Measurements from ENCODE around the gene CA6.
A peak's percentile ranks its signal among the peaks of the same experiment; 100 is the strongest.
"Not testable (repeated sequence)": the region's sequence is repeated elsewhere in the genome, so short reads cannot be mapped to it uniquely, and the experiment has no call there.

Gene CA6

GRCh38 chr1:8956461-8957349 lies 11.0 kb downstream of the CA6 start:
- DNase-seq (ENCODE audit: low read depth, low spot score) = no peak
- Histone ChIP-seq H3K9me3 (ENCODE audit: insufficient read depth, low read length) (no peaks in the 10 kb centered on the region), H3K4me1 (ENCODE audit: insufficient read depth, insufficient read length) (peaks cover 5% of the 10 kb centered on the region), H3K4me3 (ENCODE audit: insufficient read length, low read depth) (no peak overlapping the region), H3K36me3 (ENCODE audit: insufficient read depth, insufficient read length, low read length) (no peaks in the 10 kb centered on the region), H3K27me3 (ENCODE audit: insufficient read depth, insufficient read length) (no peaks in the 10 kb centered on the region), H3K9ac (ENCODE audit: insufficient read length, low read depth) (no peak overlapping the region)
- TF ChIP-seq ZNF274 (IDR thresholded peaks at IDR 0.05; ENCODE audit: low read depth, low read length) (no peak), YY1 (IDR thresholded peaks at IDR 0.05; ENCODE audit: insufficient read depth, insufficient read length) (no peak), SUZ12 (IDR thresholded peaks at IDR 0.05; ENCODE audit: extremely low read depth, insufficient read depth, insufficient read length) (no peak)

GRCh38 chr1:8962812-8963530 lies 17.3 kb downstream of the CA6 start:
- no peaks in the 10 kb centered on the region for H3K27me3 ChIP-seq (ENCODE audit: insufficient read depth, insufficient read length)
- H3K9ac ChIP-seq (ENCODE audit: insufficient read length, low read depth) = no peak overlapping the region
- TF ChIP-seq ZNF274 (IDR thresholded peaks at IDR 0.05; ENCODE audit: low read depth, low read length) (no peak), YY1 (IDR thresholded peaks at IDR 0.05; ENCODE audit: insufficient read depth, insufficient read length) (no peak), SUZ12 (IDR thresholded peaks at IDR 0.05; ENCODE audit: extremely low read depth, insufficient read depth, insufficient read length) (no peak)
- no peaks in the 10 kb centered on the region for H3K9me3 ChIP-seq (ENCODE audit: insufficient read depth, low read length)
- DNase-seq (ENCODE audit: low read depth, low spot score) = peak; percentile 52
- peaks cover 2% of the 10 kb centered on the region for H3K4me1 ChIP-seq (ENCODE audit: insufficient read depth, insufficient read length)
- H3K4me3 ChIP-seq (ENCODE audit: insufficient read length, low read depth) = no peak overlapping the region
- H3K36me3 ChIP-seq (ENCODE audit: insufficient read depth, insufficient read length, low read length) = no peaks in the 10 kb centered on the region

DNA sequence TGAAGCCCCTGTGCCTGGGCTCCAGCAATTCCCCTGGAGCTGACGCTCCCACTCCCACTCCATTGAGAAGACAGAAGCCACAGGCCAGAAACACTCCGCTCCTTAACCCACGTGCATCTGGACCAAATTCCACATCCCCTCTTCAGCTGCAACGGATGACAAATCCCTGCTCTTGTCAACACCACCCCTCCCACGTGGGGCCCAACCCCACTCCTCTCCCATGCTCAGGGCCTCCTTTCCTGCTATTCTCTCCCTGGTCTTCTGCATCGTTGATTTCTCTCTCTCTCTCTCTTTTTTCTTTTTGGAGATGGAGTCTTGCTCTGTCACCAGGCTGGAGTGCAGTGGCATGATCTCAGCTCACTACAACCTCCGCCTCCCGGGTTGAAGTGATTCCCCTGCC lies 18.3 kb downstream of the CA6 start:
- no peaks in the 10 kb centered on the region for H3K9me3 ChIP-seq (ENCODE audit: insufficient read depth, low read length)
- no peaks in the 10 kb centered on the region for H3K36me3 ChIP-seq (ENCODE audit: insufficient read depth, insufficient read length, low read length)
- TF ChIP-seq YY1 (IDR thresholded peaks at IDR 0.05; ENCODE audit: insufficient read depth, insufficient read length) = no peak
- TF ChIP-seq ZNF274 (IDR thresholded peaks at IDR 0.05; ENCODE audit: low read depth, low read length) = no peak
- no peak for TF ChIP-seq SUZ12 (IDR thresholded peaks at IDR 0.05; ENCODE audit: extremely low read depth, insufficient read depth, insufficient read length)
- peaks cover 2% of the 10 kb centered on the region for H3K4me1 ChIP-seq (ENCODE audit: insufficient read depth, insufficient read length)
- no peak overlapping the region for H3K4me3 ChIP-seq (ENCODE audit: insufficient read length, low read depth)
- no peak for DNase-seq (ENCODE audit: low read depth, low spot score)
- H3K9ac ChIP-seq (ENCODE audit: insufficient read length, low read depth) = no peak overlapping the region
- H3K27me3 ChIP-seq (ENCODE audit: insufficient read depth, insufficient read length) = no peaks in the 10 kb centered on the region

DNA sequence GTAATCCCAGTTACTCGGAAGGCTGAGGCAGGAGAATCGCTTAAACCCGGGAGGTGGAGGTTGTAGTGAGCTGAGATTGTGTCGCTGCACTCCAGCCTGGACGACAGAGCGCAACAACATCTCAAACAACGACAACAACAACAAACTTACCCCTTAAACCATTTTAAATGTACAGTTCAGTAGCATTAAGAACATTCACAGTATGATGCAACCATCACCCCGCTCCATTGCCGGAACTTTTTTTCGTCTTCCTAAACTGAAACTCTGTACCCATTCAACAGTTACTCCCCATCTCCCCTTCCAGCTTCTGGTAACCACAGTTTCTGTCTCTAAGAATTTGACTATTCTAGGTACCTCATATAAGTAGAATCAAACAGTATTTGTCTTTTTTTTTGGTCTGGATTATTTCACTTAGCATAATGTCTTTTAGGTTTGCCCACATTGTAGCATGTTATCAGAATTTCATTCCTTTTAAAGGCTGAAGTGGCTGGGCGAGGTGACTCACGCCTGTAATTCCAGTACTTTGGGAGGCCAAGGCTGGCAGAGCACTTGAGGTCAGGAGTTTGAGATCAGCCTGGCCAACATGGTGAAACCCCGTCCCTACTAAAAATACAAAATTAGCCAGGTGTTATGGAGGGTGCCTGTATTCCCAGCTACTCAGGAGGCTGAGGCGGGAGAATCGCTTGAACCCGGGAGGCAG lies 19.6 kb downstream of the CA6 start:
- peaks cover 2% of the 10 kb centered on the region for H3K4me1 ChIP-seq (ENCODE audit: insufficient read depth, insufficient read length)
- H3K36me3 ChIP-seq (ENCODE audit: insufficient read depth, insufficient read length, low read length) = no peaks in the 10 kb centered on the region
- H3K9me3 ChIP-seq (ENCODE audit: insufficient read depth, low read length) = no peaks in the 10 kb centered on the region
- H3K9ac ChIP-seq (ENCODE audit: insufficient read length, low read depth) = no peak overlapping the region
- no peak for TF ChIP-seq ZNF274 (IDR thresholded peaks at IDR 0.05; ENCODE audit: low read depth, low read length)
- no peak for TF ChIP-seq YY1 (IDR thresholded peaks at IDR 0.05; ENCODE audit: insufficient read depth, insufficient read length)
- TF ChIP-seq SUZ12 (IDR thresholded peaks at IDR 0.05; ENCODE audit: extremely low read depth, insufficient read depth, insufficient read length) = no peak
- H3K27me3 ChIP-seq (ENCODE audit: insufficient read depth, insufficient read length) = no peaks in the 10 kb centered on the region
- no peak for DNase-seq (ENCODE audit: low read depth, low spot score)
- no peak overlapping the region for H3K4me3 ChIP-seq (ENCODE audit: insufficient read length, low read depth)

DNA sequence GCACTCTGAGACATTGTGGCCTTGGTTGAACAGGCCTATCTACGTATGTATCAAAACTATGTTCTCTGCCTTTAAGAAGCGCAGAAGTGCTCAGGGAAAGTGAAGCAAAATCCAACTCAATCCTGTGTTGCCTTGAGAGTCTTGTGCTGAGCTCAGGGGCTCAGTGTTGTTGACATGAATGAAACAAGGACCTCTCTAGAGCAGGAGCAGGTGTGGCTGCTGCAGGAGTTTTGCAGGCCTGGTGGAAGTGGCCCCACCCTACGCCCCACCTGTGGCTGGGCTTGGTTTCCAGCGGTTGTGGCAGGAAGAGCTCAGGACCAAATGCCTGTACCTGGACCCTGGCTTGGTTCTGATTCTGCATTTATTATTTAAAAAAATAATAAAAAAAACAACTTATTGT lies 20.9 kb downstream of the CA6 start:
- no peak overlapping the region for H3K4me3 ChIP-seq (ENCODE audit: insufficient read length, low read depth)
- no peak for DNase-seq (ENCODE audit: low read depth, low spot score)
- H3K27me3 ChIP-seq (ENCODE audit: insufficient read depth, insufficient read length) = no peaks in the 10 kb centered on the region
- H3K9ac ChIP-seq (ENCODE audit: insufficient read length, low read depth) = no peak overlapping the region
- no peaks in the 10 kb centered on the region for H3K9me3 ChIP-seq (ENCODE audit: insufficient read depth, low read length)
- peaks cover 2% of the 10 kb centered on the region for H3K4me1 ChIP-seq (ENCODE audit: insufficient read depth, insufficient read length)
- no peaks in the 10 kb centered on the region for H3K36me3 ChIP-seq (ENCODE audit: insufficient read depth, insufficient read length, low read length)
- TF ChIP-seq SUZ12 (IDR thresholded peaks at IDR 0.05; ENCODE audit: extremely low read depth, insufficient read depth, insufficient read length) = no peak
- TF ChIP-seq ZNF274 (IDR thresholded peaks at IDR 0.05; ENCODE audit: low read depth, low read length) = no peak
- TF ChIP-seq YY1 (IDR thresholded peaks at IDR 0.05; ENCODE audit: insufficient read depth, insufficient read length) = no peak

DNA sequence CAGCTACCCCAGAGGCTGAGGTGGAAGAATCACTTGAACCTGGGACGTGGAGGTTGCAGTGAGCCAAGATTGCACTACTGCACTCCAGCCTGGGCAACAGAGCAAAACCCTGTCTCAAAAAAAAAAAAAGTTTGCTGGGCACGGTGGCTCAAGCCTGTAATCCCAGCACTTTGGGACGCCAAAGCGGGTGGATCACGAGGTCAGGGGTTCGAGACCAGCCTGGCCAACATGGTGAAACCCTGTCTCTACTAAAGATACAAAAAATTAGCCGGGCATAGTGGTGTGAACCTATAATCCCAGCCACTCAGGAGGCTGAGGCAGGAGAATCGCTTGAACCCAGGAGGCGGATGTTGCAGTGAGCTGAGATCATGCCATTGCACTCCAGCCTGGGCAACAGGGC lies 23.2 kb downstream of the CA6 start:
- not testable (repeated sequence) for H3K9ac ChIP-seq (ENCODE audit: insufficient read length, low read depth); H3K4me3 ChIP-seq (ENCODE audit: insufficient read length, low read depth)

DNA sequence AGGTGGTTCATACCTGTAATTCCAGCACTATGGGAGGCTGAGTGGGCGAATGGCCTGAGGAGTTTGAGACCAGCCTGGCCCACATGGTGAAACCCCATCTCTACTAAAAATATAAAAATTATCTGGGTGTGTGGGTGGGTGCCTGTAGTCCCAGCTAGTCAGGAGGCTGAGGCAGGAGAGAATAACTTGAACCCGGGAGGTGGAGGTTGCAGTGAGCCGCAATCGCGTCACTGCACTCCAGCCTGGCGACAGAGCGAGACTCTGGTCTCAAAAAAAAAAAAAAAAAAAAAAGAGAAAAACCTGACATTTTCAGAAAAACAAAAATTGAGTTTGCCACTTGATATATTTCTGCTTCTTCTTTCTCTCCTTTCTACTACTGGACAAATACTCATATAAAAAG lies 24.3 kb downstream of the CA6 start:
- H3K9me3 ChIP-seq (ENCODE audit: insufficient read depth, low read length) = no peaks in the 10 kb centered on the region
- no peaks in the 10 kb centered on the region for H3K36me3 ChIP-seq (ENCODE audit: insufficient read depth, insufficient read length, low read length)
- H3K27me3 ChIP-seq (ENCODE audit: insufficient read depth, insufficient read length) = no peaks in the 10 kb centered on the region
- H3K9ac ChIP-seq (ENCODE audit: insufficient read length, low read depth) = no peak overlapping the region
- peaks cover 1% of the 10 kb centered on the region for H3K4me1 ChIP-seq (ENCODE audit: insufficient read depth, insufficient read length)
- TF ChIP-seq ZNF274 (IDR thresholded peaks at IDR 0.05; ENCODE audit: low read depth, low read length) = no peak
- TF ChIP-seq SUZ12 (IDR thresholded peaks at IDR 0.05; ENCODE audit: extremely low read depth, insufficient read depth, insufficient read length) = no peak
- TF ChIP-seq YY1 (IDR thresholded peaks at IDR 0.05; ENCODE audit: insufficient read depth, insufficient read length) = no peak
- DNase-seq (ENCODE audit: low read depth, low spot score) = no peak
- no peak overlapping the region for H3K4me3 ChIP-seq (ENCODE audit: insufficient read length, low read depth)

More for the DNA sequence above, 23.2 kb downstream of the CA6 start:
- not testable (repeated sequence) for H3K36me3 ChIP-seq (ENCODE audit: insufficient read depth, insufficient read length, low read length); DNase-seq (ENCODE audit: low read depth, low spot score); H3K4me1 ChIP-seq (ENCODE audit: insufficient read depth, insufficient read length); H3K27me3 ChIP-seq (ENCODE audit: insufficient read depth, insufficient read length); H3K9me3 ChIP-seq (ENCODE audit: insufficient read depth, low read length)
